Glomerular visceral epithelial cell (primary cell): Measurements from ENCODE around the gene DCLRE1A.

Experiments used
- DNase-seq: peaks from one replicate; pipeline ENCODE4 v3.0.0-alpha.2; 2016; ENCODE audit errors: extremely low spot score

The DCLRE1A gene

GRCh38 chr10:113788604-113789083, 65.2 kb downstream of the DCLRE1A start:
- peak; percentile 81 for DNase-seq
